Keratinocyte (primary cell): Measurements from ENCODE around the gene PRRC1.
A peak's percentile ranks its signal among the peaks of the same experiment; 100 is the strongest.

Experiments
- CTCF ChIP-seq, 3 experiments: IDR thresholded peaks in 1 of 3; conservative IDR thresholded peaks in 1 of 3; optimal IDR thresholded peaks in 1 of 3; 2 replicates in 2 of 3; 3 replicates in 1 of 3; pipeline versions ENCODE3 to v1.5.1; 2011; ENCODE audit warnings: low read length in 3 of 3, mild to moderate bottlenecking in 3 of 3, moderate library complexity in 2 of 3, control low read depth in 1 of 3, inconsistent platforms in 1 of 3; ENCODE audit not compliant: insufficient read depth in 2 of 3; ENCODE audit errors: extremely low read depth in 1 of 3
- EZH2 ChIP-seq: IDR thresholded peaks from one replicate; pipeline ENCODE4 v1.6.1; 2012; ENCODE audit warnings: inconsistent platforms, mild to moderate bottlenecking, low read length, moderate library complexity

- TF ChIP-seq CTCF (optimal IDR thresholded peaks at IDR 0.05 in 1 of 3, IDR thresholded peaks at IDR 0.05 in 1 of 3, conservative IDR thresholded peaks at IDR 0.05 in 1 of 3; ENCODE audit: extremely low read depth in 1 of 3, insufficient read depth in 2 of 3, low read length in 3 of 3): peak; percentile 69 to 80 (median 70)
- no peak for TF ChIP-seq EZH2
Observed at GRCh38 chr5:127564002-127564769, 46.7 kb downstream of the PRRC1 start.
